A673 (cell line): ENCODE measurements around the gene ARHGAP12.

Experiments
- CTCF ChIP-seq: fragments of 300-800, 200-600 bp; sonication (generic); conservative IDR thresholded peaks from 2 replicates; pipeline ENCODE4 v1.5.1; 2017; ENCODE audit warnings: low read depth, mild to moderate bottlenecking, antibody characterized with exemption, low read length, moderate library complexity, mixed read lengths
- EZH2 ChIP-seq: fragments of 200-600 bp; sonication (generic); IDR thresholded peaks from 2 replicates; pipeline ENCODE4 v1.6.1; 2017; ENCODE audit warnings: borderline replicate concordance, low read depth, mild to moderate bottlenecking, mixed read lengths, antibody characterized with exemption, low read length; ENCODE audit not compliant: poor library complexity, severe bottlenecking

- TF ChIP-seq EZH2 (no peak), CTCF (no peak)
These were observed 57.2 kb downstream of the ARHGAP12 start for GRCh38 chr10:31871266-31872065.
